Measurements from ENCODE around the gene TMEM31.
"Not testable (repeated sequence)": the region's sequence is repeated elsewhere in the genome, so short reads cannot be mapped to it uniquely, and the experiment has no call there.

Gene TMEM31

GRCh38 chrX:103727115-103727514, 16.4 kb downstream of the TMEM31 start:
- FAIRE-seq, result no peak

- no peak for FAIRE-seq
Observed at GRCh38 chrX:103729015-103729414, 18.3 kb downstream of the TMEM31 start.

- FAIRE-seq, result no peak
Observed at GRCh38 chrX:103730147-103730795, 19.6 kb downstream of the TMEM31 start.

- no peak for FAIRE-seq
Observed at GRCh38 chrX:103730796-103731493, 20.2 kb downstream of the TMEM31 start.

- no peak for FAIRE-seq
Observed at GRCh38 chrX:103733017-103733416, 22.3 kb downstream of the TMEM31 start.

- FAIRE-seq, result no peak
Observed at GRCh38 chrX:103734125-103734760, 23.5 kb downstream of the TMEM31 start.

GRCh38 chrX:103737696-103738095, 27.0 kb downstream of the TMEM31 start:
- no peak for FAIRE-seq

- FAIRE-seq, result no peak
Observed at GRCh38 chrX:103739421-103739820, 28.7 kb downstream of the TMEM31 start.

GRCh38 chrX:103741879-103742278, 31.2 kb downstream of the TMEM31 start:
- FAIRE-seq, result no peak

- FAIRE-seq, result no peak
Observed at GRCh38 chrX:103742339-103742738, 31.6 kb downstream of the TMEM31 start.

- FAIRE-seq, result no peak
Observed at GRCh38 chrX:103747163-103747562, 36.5 kb downstream of the TMEM31 start.

- FAIRE-seq, result no peak
Observed at GRCh38 chrX:103754401-103754800, 43.7 kb downstream of the TMEM31 start.

GRCh38 chrX:103756736-103757135, 46.0 kb downstream of the TMEM31 start:
- FAIRE-seq, result no peak

- FAIRE-seq, result no peak
Observed at GRCh38 chrX:103758555-103758954, 47.8 kb downstream of the TMEM31 start.

- FAIRE-seq, result not testable (repeated sequence)
Observed at GRCh38 chrX:103763541-103763940, 52.8 kb downstream of the TMEM31 start.

Measured in A204.1 (cell line).